HG03565 (cell line): ENCODE measurements around the gene MRPL39.
A peak's percentile ranks its signal among the peaks of the same experiment; 100 is the strongest.

Source experiments
- ATAC-seq: cut with Tn5 transposase; IDR thresholded peaks from one replicate; pipeline ENCODE4 v1.9.1; 2021; ENCODE audit warnings: mild to moderate bottlenecking, moderate library complexity; ENCODE audit not compliant: unreplicated experiment

The MRPL39 gene

GRCh38 chr21:25569711-25570110 is 37.6 kb downstream of the MRPL39 start:
- ATAC-seq, result no peak

DNA sequence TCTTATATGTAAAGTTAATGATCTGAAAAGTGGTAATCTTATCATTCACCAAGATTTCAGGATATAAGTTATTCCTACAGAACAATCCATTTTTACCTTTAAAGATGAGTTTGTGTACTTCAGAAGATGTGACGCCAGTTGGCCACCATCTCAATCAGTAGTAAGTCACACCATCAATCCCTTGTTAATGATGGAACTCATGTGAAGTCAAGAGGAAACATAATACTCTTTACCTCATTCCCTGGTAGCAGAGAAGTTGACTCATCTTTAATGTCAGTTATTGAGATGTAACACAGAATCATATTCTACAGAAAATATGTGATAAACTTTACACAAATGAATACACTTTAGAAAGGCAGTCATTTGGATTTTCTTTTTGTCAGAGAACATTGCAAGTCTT is 38.2 kb downstream of the MRPL39 start:
- ATAC-seq, result no peak

GRCh38 chr21:25568246-25568645 is 39.0 kb downstream of the MRPL39 start:
- ATAC-seq, result no peak

GRCh38 chr21:25567472-25567871 is 39.8 kb downstream of the MRPL39 start:
- ATAC-seq, result no peak

DNA sequence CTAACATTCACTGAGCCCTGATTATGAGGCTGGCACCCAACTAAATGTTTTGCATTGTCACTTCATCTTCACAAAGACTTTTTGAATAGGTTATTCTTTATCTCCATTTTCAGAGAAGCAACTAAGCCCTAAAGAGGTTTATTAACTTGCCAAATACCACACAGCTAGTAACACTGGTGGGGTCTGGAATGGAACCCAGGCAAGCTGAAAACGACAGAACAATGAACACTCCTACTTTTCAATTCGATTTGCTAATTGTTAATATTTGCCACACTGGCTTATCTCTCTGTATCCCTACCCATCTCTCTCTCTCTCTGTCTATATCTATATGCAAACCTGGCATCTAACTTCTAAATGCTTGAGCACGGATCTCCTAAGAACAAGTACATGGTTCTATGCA is 40.6 kb downstream of the MRPL39 start:
- no peak for ATAC-seq

DNA sequence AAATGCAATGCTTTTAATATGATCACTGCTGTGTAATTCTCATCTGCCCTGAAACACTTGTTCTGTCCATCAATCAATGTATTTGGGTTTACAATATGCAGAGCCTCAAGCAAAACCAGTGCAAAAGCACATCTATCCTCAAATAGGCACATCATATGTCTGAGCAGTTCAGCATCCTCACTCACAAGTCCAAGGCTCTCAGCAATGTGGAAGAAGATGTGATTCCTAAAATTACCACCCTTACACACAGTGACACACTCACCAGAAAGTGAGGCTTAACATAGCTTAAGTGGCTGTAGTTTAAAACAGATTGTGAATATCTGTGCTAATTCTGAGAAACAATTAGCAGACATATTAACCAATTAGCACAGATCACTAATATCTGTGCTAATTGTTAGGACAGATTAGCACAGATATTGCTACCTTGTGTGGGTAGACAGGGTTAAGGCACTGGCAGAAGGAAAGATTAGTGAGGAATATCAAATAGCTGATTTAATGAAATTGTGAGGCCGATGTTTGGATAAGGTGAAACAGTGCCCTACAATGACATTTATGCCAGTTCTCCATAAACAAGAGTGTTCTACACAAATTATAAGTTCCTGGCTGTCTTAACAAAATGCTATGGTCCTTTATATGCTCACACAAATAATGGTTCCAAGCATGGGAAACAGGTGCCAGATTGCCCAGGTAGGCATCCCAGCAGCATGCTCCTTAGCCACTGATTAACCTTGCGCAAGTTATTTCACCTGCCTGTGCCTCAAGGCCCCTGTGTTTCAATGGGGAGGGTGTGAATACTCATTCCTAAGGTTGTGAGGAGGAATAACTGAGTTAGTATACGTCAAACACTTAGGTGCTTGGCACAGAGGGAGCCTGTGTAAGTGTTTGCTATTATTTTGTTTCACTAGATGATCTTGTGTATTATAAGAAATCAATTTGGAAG is 41.7 kb downstream of the MRPL39 start:
- ATAC-seq, result no peak

DNA sequence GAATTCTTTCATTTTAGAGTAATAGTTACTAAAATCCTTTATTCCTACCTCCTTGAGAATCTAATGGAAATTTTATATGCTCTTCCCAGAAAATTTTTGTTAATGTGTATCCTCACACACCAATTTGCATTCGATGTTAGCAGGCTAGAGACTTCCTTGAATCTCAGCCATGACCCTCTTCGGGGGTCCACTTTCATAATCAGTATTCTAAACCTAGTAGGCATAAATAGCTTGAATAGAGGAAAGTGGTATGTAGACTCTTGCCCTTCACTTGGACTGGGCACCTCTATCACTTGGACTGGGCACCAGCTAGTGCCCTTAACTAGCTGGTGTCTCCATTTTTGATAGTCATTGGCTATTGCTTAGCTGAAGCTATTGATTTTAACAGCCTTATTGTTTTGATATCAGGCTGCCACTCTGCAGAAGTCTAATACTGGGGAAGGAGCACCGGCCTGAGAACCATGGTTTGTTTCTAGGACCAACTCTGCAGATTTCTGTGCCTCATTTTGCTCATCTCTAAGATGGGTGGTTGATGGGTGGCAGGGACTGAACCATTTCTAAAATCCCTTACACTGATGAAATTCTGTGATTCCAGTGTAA is 42.8 kb downstream of the MRPL39 start:
- ATAC-seq, result no peak

GRCh38 chr21:25563361-25564116 is 43.7 kb downstream of the MRPL39 start:
- peak; percentile 16 for ATAC-seq

DNA sequence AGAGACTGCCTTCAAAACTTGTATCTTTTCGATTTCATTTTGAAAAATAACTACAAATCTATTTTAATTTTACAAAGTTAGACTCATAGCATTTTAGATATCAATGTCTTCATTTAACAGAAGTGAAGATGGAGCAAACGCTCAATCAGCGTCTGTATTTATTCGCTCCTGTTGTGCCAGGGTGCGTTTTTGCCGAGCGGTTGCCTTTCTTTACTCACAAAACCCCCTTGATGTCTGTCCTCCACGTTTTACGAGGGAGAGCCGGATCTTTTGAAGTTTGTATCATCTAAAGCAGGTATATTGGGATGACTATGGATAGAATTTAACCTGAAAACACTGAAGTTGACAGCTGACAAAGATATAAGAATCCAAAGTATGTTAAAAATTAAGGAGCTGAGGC is 44.6 kb downstream of the MRPL39 start:
- no peak for ATAC-seq

- peak; percentile 29 for ATAC-seq
Observed at GRCh38 chr21:25561668-25562641, 45.3 kb downstream of the MRPL39 start.

DNA sequence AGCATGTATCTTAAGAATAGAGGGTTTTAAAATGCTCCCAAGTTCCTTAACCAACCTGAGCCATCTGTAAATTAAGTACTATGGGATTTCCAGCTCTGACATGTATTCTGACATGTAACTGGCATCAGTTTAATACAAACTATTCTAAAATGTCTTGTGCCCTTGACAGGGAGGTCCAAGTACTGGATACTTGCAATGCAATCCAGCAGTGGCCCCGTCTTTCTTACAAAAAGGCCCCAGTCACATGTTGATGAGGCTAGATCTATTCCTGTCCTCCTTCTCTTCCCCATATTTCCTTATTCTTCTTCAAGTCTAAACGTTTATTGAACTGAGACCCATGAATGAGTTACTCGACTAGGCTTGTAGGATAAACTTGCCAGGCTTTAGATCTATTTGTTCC is 46.4 kb downstream of the MRPL39 start:
- no peak for ATAC-seq

DNA sequence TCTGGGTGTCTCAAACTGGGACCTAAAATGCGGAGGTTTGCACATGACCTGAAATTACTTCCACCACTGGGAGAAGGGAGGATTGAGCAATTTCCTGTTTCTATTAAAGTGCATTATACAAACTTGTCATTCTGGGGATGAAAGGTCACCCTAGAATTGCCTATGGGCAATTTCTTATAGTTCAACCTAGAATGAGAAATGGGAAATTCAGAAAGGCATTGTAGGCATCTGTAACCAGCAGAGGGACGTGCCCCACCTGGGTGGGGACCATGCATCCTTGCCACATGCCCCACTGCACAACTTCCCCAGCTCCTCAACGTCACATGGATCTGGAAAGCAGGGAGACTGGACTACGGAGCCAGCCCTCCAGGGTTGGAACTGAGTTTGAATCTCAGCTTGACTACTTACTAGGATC is 47.0 kb downstream of the MRPL39 start:
- no peak for ATAC-seq

DNA sequence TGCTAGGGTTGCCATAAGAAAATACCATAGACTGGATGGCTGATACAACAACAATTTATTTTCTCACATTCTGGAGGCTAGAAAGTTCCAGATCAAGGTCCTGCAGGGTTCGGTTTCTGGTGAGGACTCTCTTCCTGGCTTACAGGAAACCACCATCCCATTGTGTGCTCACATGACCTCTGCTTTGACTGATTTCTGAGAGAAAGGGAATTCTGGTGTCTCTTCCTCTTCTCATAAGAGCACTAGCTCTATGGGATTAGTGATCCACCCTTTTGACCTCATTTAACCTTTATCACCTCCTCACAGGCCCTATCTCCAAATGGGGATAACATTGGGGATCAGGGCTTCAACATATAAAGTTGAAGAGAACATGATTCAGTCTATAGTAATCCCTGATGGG is 47.5 kb downstream of the MRPL39 start:
- ATAC-seq, result no peak

DNA sequence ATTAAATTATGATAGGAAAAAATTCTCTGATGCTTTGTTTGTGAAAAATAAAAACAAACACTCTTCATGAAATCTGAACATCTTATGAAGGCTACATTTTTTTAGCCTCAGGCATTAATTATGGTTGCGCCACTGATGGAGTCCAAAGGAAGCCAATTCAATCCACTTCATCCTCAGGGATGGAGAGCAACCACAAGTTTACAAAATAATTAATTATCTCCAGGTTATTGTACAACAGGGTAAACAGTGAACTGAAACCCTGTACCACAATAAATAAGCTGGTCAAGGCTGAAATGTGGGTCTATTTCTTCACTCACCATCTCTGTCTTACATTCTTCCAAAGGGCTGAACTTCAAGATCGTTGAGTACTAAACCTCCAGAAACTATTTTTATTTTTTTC is 49.2 kb downstream of the MRPL39 start:
- no peak for ATAC-seq

DNA sequence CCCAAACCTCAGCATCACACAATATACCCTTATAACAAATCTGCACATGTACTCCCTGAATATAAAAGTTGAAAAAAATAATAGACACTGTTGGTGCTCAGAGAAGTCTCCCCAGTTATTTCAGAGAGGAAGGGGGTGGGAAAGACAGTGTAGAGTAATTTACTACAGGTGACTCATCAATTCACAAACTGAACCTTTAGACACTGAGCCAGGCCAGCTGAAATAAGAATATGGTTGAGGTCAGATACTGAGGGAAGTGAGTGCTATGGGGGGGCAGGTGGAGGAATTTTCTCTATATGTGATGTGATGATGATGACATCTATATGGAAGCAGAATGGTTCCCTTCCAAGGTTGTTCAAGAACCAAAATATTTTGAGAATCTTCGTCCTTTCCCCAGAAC is 50.1 kb downstream of the MRPL39 start:
- ATAC-seq, result no peak

DNA sequence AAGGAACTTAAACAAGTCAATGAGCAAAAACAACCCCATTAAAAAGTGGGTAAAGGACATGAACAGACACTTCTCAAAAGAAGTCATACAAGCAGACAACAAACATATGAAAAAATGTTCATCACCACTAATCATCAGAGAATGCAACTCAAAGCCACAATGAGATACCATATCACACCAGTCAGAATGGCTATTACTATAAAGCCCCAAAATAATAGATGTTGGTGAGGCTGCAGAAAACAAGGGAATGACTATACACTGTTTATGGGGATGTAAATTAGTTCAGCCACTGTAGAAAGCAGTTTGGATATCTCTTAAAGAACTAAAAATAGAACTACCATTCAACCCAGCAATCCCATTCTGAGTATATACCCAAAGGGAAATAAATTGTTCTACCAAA is 51.2 kb downstream of the MRPL39 start:
- no peak for ATAC-seq

GRCh38 chr21:25555492-25555891 is 51.8 kb downstream of the MRPL39 start:
- no peak for ATAC-seq

GRCh38 chr21:25552856-25553255 is 54.4 kb downstream of the MRPL39 start:
- no peak for ATAC-seq

DNA sequence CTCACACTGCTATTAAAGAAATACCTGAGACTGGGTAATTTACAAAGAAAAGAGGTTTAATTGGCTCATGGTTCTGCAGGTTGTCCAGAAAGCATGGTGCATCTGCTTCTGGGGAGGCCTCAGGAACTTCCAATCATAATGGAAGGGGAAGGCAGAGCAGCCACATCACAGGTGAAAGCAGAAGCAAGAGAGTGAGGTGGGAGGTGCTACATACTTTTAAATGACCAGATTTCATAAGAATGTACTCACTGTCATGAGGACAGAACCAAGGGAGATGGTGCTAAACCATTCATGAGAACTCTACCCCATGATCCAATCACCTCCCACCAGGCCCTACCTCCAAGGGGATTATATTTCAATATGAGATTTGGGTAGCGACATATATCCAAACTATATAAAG is 55.7 kb downstream of the MRPL39 start:
- no peak for ATAC-seq

GRCh38 chr21:25550352-25551120 is 56.7 kb downstream of the MRPL39 start:
- ATAC-seq, result no peak
